Activated CD4-positive, alpha-beta T cell treated with anti-CD3 and anti-CD28 coated beads for 36 hours (primary cell): ENCODE results near the gene ACO2. TPM values are rescaled to one million over a fixed set of nuclear protein-coding genes. Genes with fewer than 3 reads are reported as not detected.
"Not testable (repeated sequence)": the region's sequence is repeated elsewhere in the genome, so short reads cannot be mapped to it uniquely, and the experiment has no call there.

ENCODE experiments used
- ATAC-seq: fragments of 200-7000 bp; cut with Tn5 transposase; one replicate; pipeline ENCODE4 v1.10.0; 2021; ENCODE audit warnings: mild to moderate bottlenecking, moderate library complexity
- CTCF ChIA-PET: fragments of 350-600 bp; sonication (Branson Sonifier 250); formaldehyde crosslinking; loops from one replicate; lab custom pipeline; 2021; ENCODE audit warnings: antibody characterized with exemption; lab: Charles Lee
- POLR2A ChIA-PET: fragments of 350-600 bp; sonication (Branson Sonifier 250); formaldehyde crosslinking; loops from one replicate; lab custom pipeline; 2021; ENCODE audit warnings: antibody characterized with exemption, inconsistent platforms; lab: Charles Lee
- DNase-seq: peaks from one replicate; pipeline ENCODE4 v3.0.0-alpha.2; 2020
- H3K27ac Mint-ChIP-seq: one replicate; pipeline ENCODE4 v1.8.0; 2021; ENCODE audit warnings: mixed read lengths
- H3K27me3 Mint-ChIP-seq: one replicate; pipeline ENCODE4 v1.8.0; 2021; ENCODE audit warnings: mixed read lengths
- H3K36me3 Mint-ChIP-seq: one replicate; pipeline ENCODE4 v1.8.0; 2021; ENCODE audit warnings: low read depth, mixed read lengths
- H3K4me1 Mint-ChIP-seq: one replicate; pipeline ENCODE4 v1.8.0; 2021; ENCODE audit warnings: mixed read lengths
- H3K4me3 Mint-ChIP-seq: one replicate; pipeline ENCODE4 v1.8.0; 2021; ENCODE audit warnings: mild to moderate bottlenecking, moderate library complexity, mixed read lengths
- H3K9me3 Mint-ChIP-seq: one replicate; pipeline ENCODE4 v1.8.0; 2021; ENCODE audit warnings: low read depth, mixed read lengths
- intact Hi-C, 2 experiments: fragments of 100-400 bp; cut with DNase I in 1 of 2; cut with micrococcal nuclease in 1 of 2; formaldehyde crosslinking; loops; one replicate each; pipeline versions ENCODE4 v1.14.2 to v1.15.1; 2022 to 2024; cut with DNase I, micrococcal nuclease
- total RNA-seq, 2 experiments: library from RNA; stranded (reverse); gene quantifications; one replicate each; pipeline ENCODE4 v1.2.3, GENCODE V29; 2021

The ACO2 gene
- total RNA-seq: 100 to 1,000 TPM in 1 of 2 experiments, 10 to 100 TPM in 1; 95.4 to 106 TPM

GRCh38 chr22:41468381-41469217 lies at the start of gene ACO2, which contains the start of gene PHF5A:
ACO2 (plus strand) TSS chr22:41469117; CDS start chr22:41469147, 30 bp downstream.
PHF5A (minus strand) TSS chr22:41468692; CDS start chr22:41468653, 39 bp downstream.
- Mint-ChIP-seq H3K9me3 (no peaks in the 10 kb centered on the region), H3K27me3 (no peaks in the 10 kb centered on the region), H3K27ac (peak within 1 kb of the TSS; percentile 99), H3K4me1 (peaks cover 47% of the 10 kb centered on the region), H3K4me3 (peak within 1 kb of the TSS; percentile 90), H3K36me3 (peaks cover 36% of the 10 kb centered on the region)
- POLR2A ChIA-PET: interaction anchor here (0.6 to 2.5 kb wide), 20 partner anchors 8 to 614 kb away, joined by 3 to 53 read pairs (median 4); partner anchors contain the start of genes DESI1, PMM1, RANGAP1 and TEF
- intact Hi-C loops: loop anchor here (1.0 to 5.0 kb wide), 15 partner anchors 20 to 611 kb away; partner anchors contain the start of genes DESI1 (in 2 of the 2), RANGAP1 (in 2 of the 2), TEF (in 2 of the 2) and XRCC6 (in 2 of the 2)
- peak; percentile 94 for ATAC-seq
- peak; percentile 98 for DNase-seq
- CTCF ChIA-PET: interaction anchor here (0.6 to 2.5 kb wide), 18 partner anchors 8 to 516 kb away, joined by 3 to 22 read pairs (median 3); partner anchors contain the start of gene TOB2

- peaks cover 13% of the 10 kb centered on the region for H3K36me3 Mint-ChIP-seq
- POLR2A ChIA-PET: interaction anchor here (0.6 to 1.1 kb wide), 2 partner anchors 21 to 43 kb away, joined by 3 to 4 read pairs; partner anchors contain the start of genes ACO2, PHF5A and TOB2
- H3K27ac Mint-ChIP-seq: peak overlapping the region; percentile 79
- H3K4me1 Mint-ChIP-seq: peaks cover 14% of the 10 kb centered on the region
- CTCF ChIA-PET: interaction anchor here (0.5 kb wide), 1 partner anchor 19 kb away, joined by 3 read pairs; no protein-coding TSS in a partner anchor
- H3K4me3 Mint-ChIP-seq: no peak overlapping the region
- H3K27me3 Mint-ChIP-seq: no peaks in the 10 kb centered on the region
- intact Hi-C loops: no loop called here
- H3K9me3 Mint-ChIP-seq: no peaks in the 10 kb centered on the region
- DNase-seq (peak; percentile 72), ATAC-seq (peak; percentile 90)
Observed at GRCh38 chr22:41425660-41426365, 43.1 kb upstream of the ACO2 start.

- ATAC-seq (no peak), DNase-seq (no peak)
- H3K9me3 Mint-ChIP-seq: no peaks in the 10 kb centered on the region
- no peaks in the 10 kb centered on the region for H3K27me3 Mint-ChIP-seq
- H3K36me3 Mint-ChIP-seq: peaks cover 19% of the 10 kb centered on the region
- intact Hi-C loops: no loop called here
- H3K27ac Mint-ChIP-seq: no peak overlapping the region
- peaks cover 18% of the 10 kb centered on the region for H3K4me1 Mint-ChIP-seq
- no peak overlapping the region for H3K4me3 Mint-ChIP-seq
- ChIA-PET POLR2A (no interaction called here), CTCF (interaction anchor here (0.6 kb wide), 1 partner anchor 114 kb away, joined by 3 read pairs; no protein-coding TSS in a partner anchor)
Observed at GRCh38 chr22:41429232-41429950, 39.5 kb upstream of the ACO2 start.

- ATAC-seq: no peak
- Mint-ChIP-seq H3K27me3 (no peaks in the 10 kb centered on the region), H3K4me3 (no peak overlapping the region), H3K9me3 (no peaks in the 10 kb centered on the region), H3K27ac (no peak overlapping the region), H3K4me1 (peaks cover 18% of the 10 kb centered on the region), H3K36me3 (peaks cover 19% of the 10 kb centered on the region)
- intact Hi-C loops: no loop called here
- DNase-seq: no peak
- POLR2A ChIA-PET: no interaction called here
- CTCF ChIA-PET: no interaction called here
Observed at GRCh38 chr22:41429951-41430332, 39.0 kb upstream of the ACO2 start.

GRCh38 chr22:41431656-41432055 lies 37.3 kb upstream of the ACO2 start:
- Mint-ChIP-seq H3K4me3 (no peak overlapping the region), H3K27me3 (no peaks in the 10 kb centered on the region), H3K9me3 (no peaks in the 10 kb centered on the region), H3K27ac (no peak overlapping the region), H3K4me1 (peaks cover 7% of the 10 kb centered on the region), H3K36me3 (peaks cover 28% of the 10 kb centered on the region)
- intact Hi-C loops: no loop called here
- ChIA-PET POLR2A (interaction anchor here (0.7 kb wide), 1 partner anchor 54 kb away, joined by 5 read pairs; no protein-coding TSS in a partner anchor), CTCF (no interaction called here)
- DNase-seq (no peak), ATAC-seq (no peak)

- intact Hi-C loops, DNase-seq, H3K4me3 Mint-ChIP-seq, H3K27ac Mint-ChIP-seq, CTCF ChIA-PET, POLR2A ChIA-PET, H3K27me3 Mint-ChIP-seq, H3K4me1 Mint-ChIP-seq, H3K9me3 Mint-ChIP-seq, ATAC-seq: not testable (repeated sequence)
- H3K36me3 Mint-ChIP-seq: peaks cover 31% of the 10 kb centered on the region
Observed at GRCh38 chr22:41433480-41433879, 35.4 kb upstream of the ACO2 start.

GRCh38 chr22:41434361-41435003 lies 34.4 kb upstream of the ACO2 start:
- H3K4me1 Mint-ChIP-seq, ATAC-seq, H3K4me3 Mint-ChIP-seq, H3K9me3 Mint-ChIP-seq, intact Hi-C loops, POLR2A ChIA-PET, H3K27me3 Mint-ChIP-seq, DNase-seq, H3K27ac Mint-ChIP-seq: not testable (repeated sequence)
- CTCF ChIA-PET: interaction anchor here (0.6 to 1.1 kb wide), 2 partner anchors 84 to 186 kb away, joined by 3 read pairs; no protein-coding TSS in a partner anchor
- H3K36me3 Mint-ChIP-seq: peaks cover 31% of the 10 kb centered on the region

- CTCF ChIA-PET: no interaction called here
- Mint-ChIP-seq H3K27ac (no peak overlapping the region), H3K4me1 (peaks cover 9% of the 10 kb centered on the region)
Observed at GRCh38 chr22:41435560-41435959, 33.4 kb upstream of the ACO2 start.

GRCh38 chr22:41436322-41437113 lies 32.4 kb upstream of the ACO2 start:
- intact Hi-C loops: no loop called here
- Mint-ChIP-seq H3K4me3 (no peak overlapping the region), H3K4me1 (peaks cover 9% of the 10 kb centered on the region), H3K36me3 (peaks cover 28% of the 10 kb centered on the region), H3K27me3 (no peaks in the 10 kb centered on the region), H3K9me3 (no peaks in the 10 kb centered on the region), H3K27ac (no peak overlapping the region)
- CTCF ChIA-PET: interaction anchor here (0.7 kb wide), 1 partner anchor 27 kb away, joined by 4 read pairs; no protein-coding TSS in a partner anchor
- ATAC-seq (no peak), DNase-seq (no peak)
- POLR2A ChIA-PET: interaction anchor here (1.2 kb wide), 1 partner anchor 9 kb away, joined by 3 read pairs; no protein-coding TSS in a partner anchor

More at GRCh38 chr22:41435560-41435959, 33.4 kb upstream of the ACO2 start:
- intact Hi-C loops: no loop called here
- ATAC-seq (no peak), DNase-seq (no peak)
- POLR2A ChIA-PET: no interaction called here
- Mint-ChIP-seq H3K36me3 (peaks cover 31% of the 10 kb centered on the region), H3K4me3 (no peak overlapping the region), H3K9me3 (no peaks in the 10 kb centered on the region), H3K27me3 (no peaks in the 10 kb centered on the region)
